ENCODE measurements around the gene DOLPP1.

DNA sequence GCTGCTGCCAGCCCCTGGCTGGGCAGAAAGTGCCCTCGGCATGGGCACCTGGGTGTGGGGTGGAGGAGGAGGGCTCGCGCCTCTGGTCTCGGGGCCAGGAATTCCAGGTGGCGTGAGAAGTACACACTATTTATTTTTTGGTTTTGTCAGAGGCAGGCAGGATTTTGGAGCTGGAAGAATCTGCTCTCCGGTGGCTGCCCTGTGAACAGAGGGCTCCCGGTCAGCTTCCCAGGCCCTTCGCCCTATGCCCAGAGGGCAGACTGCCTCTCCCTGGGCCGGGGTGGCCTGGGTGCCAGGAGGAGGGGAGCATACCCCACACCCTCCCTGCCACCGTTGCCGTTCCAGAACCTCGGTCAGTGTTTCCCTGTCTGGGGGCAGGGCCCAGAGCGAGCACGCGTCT lies 8.3 kb downstream of the DOLPP1 start:
- TF ChIP-seq, protein P1, sequence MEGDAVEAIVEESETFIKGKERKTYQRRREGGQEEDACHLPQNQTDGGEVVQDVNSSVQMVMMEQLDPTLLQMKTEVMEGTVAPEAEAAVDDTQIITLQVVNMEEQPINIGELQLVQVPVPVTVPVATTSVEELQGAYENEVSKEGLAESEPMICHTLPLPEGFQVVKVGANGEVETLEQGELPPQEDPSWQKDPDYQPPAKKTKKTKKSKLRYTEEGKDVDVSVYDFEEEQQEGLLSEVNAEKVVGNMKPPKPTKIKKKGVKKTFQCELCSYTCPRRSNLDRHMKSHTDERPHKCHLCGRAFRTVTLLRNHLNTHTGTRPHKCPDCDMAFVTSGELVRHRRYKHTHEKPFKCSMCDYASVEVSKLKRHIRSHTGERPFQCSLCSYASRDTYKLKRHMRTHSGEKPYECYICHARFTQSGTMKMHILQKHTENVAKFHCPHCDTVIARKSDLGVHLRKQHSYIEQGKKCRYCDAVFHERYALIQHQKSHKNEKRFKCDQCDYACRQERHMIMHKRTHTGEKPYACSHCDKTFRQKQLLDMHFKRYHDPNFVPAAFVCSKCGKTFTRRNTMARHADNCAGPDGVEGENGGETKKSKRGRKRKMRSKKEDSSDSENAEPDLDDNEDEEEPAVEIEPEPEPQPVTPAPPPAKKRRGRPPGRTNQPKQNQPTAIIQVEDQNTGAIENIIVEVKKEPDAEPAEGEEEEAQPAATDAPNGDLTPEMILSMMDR (tag by site-specific recombination; IDR thresholded peaks at IDR 0.05) = no peak
- TF ChIP-seq PBX3 (CRISPR knock-in tag; IDR thresholded peaks at IDR 0.05) = no peak
- TF ChIP-seq ZNF747 (tag by site-specific recombination; IDR thresholded peaks at IDR 0.05) = no peak
- TF ChIP-seq, protein P2, sequence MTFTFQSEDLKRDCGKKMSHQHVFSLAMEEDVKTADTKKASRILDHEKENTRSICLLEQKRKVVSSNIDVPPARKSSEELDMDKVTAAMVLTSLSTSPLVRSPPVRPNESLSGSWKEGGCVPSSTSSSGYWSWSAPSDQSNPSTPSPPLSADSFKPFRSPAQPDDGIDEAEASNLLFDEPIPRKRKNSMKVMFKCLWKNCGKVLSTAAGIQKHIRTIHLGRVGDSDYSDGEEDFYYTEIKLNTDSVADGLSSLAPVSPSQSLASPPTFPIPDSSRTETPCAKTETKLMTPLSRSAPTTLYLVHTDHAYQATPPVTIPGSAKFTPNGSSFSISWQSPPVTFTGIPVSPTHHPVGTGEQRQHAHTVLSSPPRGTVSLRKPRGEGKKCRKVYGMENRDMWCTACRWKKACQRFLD (tag by site-specific recombination; IDR thresholded peaks at IDR 0.05) = no peak
- TF ChIP-seq ZFP37 (tag by site-specific recombination; IDR thresholded peaks at IDR 0.05) = no peak
- no peak for TF ChIP-seq ZSCAN23 (tag by site-specific recombination; IDR thresholded peaks at IDR 0.05)
- no peak for TF ChIP-seq ZBTB1 (tag by site-specific recombination; IDR thresholded peaks at IDR 0.05)
- TF ChIP-seq SALL2 (tag by site-specific recombination; IDR thresholded peaks at IDR 0.05; ENCODE audit: borderline replicate concordance) = no peak
- no peak for TF ChIP-seq ZNF174 (tag by site-specific recombination; IDR thresholded peaks at IDR 0.05)

All from HEK293 (cell line).